Stimulated activated CD8-positive, alpha-beta memory T cell treated with anti-CD3 and anti-CD28 coated beads, Interleukin-12 subunit alpha, Interleukin-12 subunit beta, amount 100 ng/mL, for 1 hour (primary cell): ENCODE data around the gene CATSPERZ.

Experiments used
- DNase-seq: peaks from one replicate; pipeline ENCODE4 v3.0.0-alpha.2; 2020; ENCODE audit warnings: low read depth

CATSPERZ gene

DNA sequence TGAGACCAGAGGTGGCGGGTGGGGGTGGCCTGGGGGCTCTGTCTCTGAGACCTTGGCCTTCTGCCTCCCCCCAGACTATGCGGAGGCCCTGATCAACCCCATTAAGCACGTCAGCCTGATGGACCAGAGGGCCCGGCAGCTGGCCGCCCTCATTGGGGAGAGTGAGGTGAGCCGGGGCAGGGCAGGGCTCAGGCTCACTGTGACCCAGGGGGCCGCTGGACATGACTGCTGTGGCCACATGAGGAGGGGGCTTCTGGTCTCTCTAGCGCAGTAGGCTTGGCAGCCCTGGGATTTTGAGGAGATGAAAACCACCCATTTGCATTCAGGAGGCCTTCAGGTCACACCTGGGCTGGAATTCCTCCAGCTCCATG is 36.2 kb upstream of the CATSPERZ start:
- DNase-seq: no peak

DNA sequence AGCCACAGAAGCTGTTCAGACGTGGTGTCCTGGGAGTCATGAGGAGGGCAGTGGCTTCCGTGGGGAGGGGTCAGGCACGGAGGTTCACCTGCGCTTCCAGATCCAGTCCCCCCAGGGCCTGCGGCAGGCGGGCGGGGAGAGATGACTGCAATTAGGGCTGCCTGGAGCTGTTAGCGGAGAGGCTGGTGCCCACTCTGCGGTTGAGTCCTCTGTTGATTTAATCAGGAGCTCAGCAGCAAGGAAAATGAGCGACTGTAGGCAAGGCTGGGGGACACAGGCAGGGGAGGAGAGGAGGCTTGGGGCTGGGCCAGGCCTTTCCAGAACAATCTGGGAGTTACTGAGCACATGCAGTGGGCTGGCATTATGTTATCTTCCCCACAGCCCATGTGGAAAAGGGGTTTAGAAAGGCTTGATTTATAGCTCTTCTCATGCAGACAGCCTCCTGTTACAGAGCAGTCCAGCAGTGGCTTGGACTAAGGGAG is 35.7 kb upstream of the CATSPERZ start:
- DNase-seq: no peak

DNA sequence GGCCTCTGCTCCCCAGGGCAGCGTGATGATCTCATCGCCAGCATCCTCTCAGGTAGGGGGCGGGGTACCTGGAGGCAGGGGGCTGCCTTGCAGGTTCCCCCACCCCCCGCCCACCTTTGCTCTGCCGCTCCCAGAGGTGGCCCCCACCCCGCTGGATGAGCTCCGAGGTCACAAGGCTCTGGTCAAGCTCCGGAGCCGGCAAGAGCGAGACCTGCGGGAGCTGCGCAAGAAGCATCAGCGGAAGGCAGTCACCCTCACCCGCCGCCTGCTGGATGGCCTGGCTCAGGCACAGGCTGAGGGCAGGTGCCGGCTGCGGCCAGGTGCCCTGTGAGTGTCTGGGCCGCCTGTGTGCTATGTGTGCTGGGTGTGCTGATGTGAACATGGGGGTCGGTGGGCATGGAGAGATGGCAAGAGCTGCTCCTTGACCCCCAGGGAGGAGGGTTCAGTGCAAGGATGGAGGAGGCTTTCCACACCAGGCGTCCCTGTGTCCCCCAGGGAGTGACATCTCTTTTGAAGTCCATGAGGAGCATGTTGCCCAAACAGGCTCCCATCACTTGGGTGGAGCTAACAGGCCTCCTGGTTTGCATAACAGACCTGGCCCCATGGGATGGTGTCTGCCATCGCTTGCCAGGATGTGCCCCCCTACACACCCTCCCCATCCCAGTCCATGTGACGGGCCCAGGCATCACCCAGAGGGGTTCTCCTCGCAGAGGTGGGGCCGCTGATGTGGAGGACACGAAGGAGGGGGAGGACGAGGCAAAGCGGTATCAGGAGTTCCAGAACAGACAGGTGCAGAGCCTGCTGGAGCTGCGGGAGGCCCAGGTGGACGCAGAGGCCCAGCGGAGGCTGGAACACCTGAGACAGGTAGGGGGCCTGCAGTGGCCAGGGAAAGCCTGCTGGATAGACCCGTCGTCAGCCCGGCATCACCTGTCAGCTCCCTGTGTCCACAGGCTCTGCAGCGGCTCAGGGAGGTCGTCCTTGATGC is 34.7 kb upstream of the CATSPERZ start:
- no peak for DNase-seq

DNA sequence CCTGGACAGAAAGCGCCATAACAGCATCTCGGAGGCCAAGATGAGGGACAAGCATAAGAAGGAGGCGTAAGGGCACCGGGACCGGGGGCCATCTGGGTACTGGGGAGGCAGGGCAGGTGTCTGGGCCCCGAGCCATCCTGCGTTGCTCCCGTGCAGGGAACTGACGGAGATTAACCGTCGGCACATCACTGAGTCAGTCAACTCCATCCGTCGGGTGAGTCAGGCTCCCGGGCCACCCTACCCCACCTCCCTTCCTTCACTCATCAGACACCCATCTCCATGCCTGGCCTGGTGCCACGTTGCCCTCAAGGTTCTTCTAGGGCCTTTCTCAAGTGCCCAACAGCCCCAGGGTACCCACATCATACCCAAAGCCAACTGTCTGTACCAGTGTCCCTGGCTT is 33.8 kb upstream of the CATSPERZ start:
- no peak for DNase-seq

DNA sequence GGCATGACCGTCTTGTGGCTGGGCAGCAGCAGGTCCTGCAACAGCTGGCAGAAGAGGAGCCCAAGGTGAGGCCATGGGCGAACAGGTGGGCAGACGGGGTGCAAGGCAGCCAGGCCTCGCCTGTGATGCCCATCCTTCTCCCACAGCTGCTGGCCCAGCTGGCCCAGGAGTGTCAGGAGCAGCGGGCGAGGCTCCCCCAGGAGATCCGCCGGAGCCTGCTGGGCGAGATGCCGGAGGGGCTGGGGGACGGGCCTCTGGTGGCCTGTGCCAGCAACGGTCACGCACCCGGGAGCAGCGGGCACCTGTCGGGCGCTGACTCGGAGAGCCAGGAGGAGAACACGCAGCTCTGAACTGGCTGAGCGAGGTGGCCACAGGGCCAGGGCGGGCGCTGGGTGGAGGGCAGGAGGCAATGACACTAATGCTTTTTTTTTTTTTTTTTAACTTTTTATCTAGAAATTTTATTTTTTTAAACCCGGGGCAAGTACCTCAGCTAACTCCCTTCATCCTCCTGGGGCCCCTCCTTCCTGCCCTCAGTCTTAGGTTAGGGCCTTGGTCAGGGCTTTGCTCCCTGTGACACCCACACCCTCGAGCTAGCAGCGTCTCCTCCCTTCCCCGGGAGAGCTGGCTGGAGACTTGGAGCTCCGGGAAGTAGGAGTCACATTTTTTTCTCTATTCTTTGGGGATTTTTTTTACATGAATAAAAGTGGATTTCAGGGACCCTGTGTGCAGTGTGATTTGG is 32.8 kb upstream of the CATSPERZ start:
- DNase-seq: no peak

DNA sequence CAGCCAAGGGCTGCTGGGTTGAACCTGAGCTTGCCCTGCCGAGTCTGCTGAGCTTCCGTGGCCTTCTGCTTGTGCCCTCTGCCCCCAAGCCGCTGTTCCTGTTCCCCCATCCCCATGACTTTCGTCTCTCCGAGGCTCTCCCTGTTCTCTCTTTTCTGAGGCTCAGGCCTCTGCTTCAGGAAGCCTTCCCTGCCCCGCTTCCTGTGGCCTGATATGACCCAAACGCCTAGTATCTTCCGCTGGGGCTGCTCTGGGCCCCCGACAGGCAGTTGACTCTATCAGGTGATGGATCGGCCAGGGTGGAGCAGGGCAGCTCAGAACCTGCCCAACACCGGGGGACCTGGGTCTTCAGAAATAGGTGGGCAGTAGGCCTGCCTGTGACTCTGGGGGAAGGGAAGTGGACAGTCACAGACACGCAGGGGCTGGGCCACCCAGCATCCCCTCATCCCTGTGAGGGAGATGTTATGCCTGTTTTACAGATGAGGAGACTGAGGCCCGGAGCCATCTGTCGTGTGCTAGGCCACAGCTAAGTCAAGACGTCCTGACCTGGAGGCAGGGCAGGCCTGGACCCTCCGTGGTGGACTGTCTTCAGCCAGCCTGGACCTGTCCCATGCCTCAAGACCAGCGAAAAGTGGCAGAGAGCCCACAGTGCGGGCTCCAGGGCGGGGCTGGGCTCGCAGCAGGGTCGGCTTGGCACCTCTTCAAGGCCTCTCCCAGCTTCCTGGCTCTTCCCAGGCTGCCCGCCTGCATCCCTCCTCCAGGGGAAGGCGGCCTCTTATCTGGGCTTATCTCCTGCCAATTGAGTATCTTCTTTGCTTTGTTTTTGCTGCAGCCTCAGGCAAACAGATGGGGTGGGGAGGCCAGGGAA is 31.9 kb upstream of the CATSPERZ start:
- no peak for DNase-seq

DNA sequence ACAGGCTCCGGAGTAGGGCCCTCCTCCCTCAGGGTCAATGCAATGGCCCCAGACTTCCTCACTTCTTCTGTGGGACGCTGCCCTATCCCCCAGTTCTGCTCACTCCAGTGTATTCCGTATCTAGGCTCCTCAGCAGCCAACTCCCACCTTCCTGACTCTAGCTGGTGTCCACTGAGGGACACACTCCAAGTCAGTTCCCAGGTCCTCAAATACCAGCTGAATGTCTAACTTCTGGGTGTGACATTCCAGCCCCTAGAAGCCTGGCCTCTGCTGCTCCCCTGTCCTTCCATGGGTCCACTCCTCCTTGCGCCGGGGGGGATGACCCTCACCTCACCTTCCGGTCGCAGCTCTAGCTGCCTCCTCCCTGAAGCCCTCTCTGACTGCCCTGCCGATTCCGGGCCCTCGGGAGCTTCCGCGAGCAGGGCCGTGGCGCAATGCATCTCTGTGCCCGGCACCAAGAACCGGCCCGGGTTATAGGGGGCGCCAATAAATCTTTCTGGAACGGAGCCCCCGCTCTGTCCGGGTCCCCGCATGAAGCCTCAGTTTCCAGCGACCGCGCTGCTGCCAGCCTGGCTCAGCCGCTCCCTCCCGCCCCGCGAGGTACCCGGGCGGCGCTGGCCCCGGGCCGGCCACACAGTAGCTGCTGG is 31.1 kb upstream of the CATSPERZ start:
- no peak for DNase-seq

DNA sequence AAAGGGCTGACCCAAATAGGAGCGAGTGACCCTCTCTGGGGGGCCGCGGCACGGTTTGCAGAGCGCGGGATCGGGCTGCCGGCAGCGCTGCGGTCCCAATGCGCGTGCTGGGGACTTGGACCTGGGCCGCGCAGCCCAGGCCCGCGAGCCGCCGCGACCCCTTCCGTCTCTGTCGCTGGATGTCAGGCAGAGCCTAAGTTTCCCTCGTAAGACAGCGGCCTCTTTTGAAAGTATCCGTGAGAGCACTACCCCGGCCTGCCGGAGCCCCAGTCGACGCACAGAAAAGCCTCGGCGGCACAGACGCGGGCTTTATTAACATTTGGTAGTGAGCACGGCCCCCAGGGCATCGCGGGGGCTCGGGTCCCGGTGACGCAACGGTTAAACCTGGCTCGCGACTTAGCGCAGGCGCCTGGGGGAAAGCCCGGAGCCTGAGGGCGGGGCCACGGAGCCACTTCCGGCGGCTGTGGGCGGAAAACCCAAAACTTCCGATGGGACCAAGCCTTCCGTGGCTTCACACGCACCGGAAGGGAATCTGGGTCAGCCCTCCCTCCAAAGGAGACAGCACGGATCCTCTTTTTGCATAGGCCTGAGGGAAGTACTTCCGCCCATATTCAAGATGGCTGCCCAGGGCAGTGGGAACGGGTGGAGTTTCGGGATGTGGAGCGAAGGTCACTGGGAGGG is 30.5 kb upstream of the CATSPERZ start:
- peak; percentile 96 for DNase-seq

DNA sequence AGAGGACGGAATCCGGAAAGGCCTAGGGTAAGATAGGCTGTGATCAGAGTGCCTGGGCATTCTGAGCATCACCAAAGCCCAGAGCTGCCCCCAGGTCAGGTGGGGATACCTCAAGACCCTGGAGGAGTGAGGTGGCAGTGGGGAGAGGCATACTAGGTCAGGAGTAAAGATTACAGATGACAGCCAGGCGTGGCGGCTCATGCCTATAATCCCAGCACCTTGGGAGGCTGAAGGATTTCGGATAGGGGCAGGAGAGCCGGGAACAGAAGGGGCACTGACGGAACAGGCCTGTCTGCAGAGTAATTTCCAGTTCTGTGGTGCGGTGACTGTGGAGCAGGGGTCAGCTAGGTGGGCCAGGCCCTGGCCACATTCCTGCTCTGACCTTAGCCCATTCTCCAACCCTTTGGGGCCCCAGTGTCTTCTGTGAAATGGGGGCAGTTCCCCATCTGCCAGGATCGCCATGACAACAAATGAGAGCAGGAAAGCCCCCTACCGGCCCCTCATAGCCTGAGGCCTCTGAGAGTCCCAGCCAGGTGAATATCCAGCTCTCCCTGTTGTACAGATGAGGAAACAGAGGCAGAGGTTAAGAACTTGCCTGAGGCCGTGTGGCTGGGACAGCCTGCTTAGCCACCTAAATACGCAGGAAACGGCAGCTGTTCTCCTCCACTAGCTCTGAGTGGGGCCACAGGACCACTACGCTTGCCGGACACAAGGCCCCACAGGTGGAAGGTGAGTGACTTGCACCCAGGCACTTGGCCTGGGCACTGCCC is 24.9 kb upstream of the CATSPERZ start:
- DNase-seq: no peak

DNA sequence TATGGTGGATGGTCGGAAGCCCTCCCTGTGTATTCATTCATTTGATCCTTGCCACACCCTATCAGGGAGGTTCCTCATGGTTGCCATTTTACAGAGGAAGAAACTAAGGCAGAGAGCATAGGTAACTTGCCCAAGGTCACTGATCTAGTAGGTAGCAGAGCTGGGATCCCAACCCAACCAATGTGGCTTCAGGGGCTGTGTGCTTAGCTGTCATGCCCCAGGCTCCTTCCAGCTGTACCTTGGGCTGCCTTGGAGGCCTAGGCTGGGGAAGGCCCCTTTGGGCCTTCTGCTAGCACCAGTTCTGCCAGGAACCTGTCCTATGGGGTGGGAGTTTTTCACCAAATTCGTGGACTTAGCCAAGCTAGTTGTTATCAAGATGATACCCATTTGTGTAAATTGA is 24.3 kb upstream of the CATSPERZ start:
- no peak for DNase-seq

DNA sequence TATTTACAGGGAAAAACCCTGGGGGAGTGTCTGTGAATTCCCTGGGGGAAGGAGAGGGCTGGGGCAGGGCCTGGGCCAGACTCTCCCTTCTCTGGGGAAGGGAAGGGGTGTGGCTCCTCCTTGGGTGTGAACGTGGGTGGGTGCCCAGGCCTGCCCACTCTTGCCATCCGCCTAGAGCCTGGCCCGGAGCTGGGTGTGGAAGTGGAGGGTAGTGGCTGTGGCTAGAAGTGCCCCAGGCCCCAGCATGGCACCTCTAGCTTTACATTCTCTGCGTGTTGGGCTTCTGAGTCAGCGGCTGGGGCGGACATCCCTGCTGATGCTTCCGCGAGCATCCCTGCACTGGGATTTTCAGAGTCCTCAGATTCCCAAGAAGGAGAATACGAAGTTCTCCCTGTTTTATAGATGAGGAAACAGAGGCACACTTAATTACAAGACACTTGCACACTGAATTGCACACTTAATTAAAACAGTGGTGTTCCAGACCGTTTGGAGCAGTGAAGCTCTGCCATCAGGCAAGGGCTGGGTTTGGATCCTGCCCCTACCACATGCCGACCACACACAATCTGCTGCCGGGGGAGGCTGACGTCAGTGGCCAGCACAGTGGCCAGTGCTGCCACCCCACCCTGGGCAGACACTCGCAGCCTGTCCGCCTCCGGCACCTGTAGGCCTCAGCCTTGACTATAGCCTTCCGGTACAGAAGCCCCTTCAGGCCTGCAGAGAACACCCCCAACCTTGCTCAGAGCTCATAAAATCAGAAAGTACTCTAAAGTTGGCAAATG is 23.3 kb upstream of the CATSPERZ start:
- DNase-seq: no peak

DNA sequence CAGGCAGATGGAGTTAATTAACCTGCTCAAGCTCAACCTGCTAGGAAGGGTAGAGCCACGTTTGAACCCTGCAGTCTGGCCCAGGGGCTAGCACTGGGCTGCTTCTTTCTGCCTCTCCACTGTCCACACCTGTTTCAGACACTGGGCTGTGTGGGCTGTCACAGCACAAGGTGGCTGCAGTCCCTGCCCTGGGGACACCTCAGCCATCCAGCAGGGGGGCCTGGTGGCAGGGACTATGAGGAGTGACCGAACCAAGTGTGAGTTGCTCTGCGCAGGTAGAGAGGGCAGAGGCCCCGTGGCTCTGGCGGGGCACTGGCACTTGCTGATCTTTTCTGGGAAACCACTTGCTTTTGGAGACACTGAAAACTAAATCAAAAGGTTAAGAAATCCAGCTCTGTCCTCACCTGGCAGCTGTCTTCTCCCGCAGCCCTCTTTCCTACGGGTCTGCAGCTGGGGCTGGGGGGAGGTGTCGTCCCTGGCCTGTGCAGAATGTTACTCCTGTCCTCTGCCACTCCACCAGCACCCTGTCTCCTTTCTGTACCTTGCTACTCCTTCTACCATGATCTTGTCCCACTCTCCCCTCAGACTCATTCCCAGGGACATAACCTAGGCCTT is 21.5 kb upstream of the CATSPERZ start:
- DNase-seq: no peak

DNA sequence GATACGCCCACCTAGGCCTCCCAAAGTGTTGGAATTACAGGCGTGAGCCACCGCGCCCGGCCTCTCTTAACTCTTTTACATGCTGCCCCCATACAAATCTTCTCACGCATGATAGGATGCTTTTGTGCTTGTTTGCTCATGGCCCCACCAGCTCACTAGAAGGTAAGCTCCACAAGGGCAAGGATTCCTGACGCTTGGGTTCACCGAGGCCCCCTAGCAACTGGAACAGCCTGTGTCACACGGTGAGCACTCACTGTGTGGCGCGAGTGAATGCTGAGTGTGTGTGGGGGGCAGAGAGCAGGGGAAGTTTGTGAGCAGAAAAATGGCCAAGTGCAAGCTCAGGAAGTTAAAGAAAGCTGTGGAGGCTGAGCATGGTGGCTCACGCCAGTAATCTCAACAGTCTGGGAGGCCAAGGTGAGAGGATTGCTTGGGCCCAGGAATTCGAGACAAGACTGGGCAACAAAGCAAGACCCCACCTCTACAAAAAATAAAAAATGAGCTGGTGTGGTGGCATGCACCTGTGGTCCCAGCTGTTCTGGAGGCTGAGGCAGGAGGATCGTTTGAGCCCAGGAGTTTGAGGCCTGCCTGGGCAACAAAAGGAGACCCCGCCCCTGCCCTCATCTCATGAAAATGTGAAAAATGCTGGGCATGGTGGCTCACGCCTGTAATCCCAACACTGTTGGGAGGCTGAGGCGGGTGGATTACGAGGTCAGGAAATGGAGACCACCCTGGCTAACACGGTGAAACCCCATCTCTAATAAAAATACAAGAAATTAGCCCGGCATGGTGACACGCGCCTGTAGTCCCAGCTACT is 18.0 kb upstream of the CATSPERZ start:
- DNase-seq: no peak

DNA sequence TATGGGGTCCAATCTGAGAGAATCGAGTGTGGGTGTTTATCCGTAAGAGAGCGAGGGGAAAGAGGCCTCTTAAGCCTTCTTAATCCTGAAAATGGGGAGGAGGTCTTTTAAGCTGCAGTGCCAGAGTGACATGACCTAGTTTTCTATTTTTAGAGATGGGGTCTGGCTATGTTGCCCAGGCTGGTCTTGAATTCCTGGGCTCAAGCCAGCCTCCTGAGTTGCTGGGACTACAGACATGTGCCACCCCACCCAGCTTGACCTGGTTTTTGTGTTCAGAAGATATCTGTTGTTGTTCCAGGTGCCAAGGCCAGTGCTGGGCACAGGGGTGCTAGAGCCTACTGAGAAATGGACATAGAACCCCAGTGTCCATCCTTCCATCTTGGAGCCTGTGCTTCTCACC is 17.1 kb upstream of the CATSPERZ start:
- no peak for DNase-seq

DNA sequence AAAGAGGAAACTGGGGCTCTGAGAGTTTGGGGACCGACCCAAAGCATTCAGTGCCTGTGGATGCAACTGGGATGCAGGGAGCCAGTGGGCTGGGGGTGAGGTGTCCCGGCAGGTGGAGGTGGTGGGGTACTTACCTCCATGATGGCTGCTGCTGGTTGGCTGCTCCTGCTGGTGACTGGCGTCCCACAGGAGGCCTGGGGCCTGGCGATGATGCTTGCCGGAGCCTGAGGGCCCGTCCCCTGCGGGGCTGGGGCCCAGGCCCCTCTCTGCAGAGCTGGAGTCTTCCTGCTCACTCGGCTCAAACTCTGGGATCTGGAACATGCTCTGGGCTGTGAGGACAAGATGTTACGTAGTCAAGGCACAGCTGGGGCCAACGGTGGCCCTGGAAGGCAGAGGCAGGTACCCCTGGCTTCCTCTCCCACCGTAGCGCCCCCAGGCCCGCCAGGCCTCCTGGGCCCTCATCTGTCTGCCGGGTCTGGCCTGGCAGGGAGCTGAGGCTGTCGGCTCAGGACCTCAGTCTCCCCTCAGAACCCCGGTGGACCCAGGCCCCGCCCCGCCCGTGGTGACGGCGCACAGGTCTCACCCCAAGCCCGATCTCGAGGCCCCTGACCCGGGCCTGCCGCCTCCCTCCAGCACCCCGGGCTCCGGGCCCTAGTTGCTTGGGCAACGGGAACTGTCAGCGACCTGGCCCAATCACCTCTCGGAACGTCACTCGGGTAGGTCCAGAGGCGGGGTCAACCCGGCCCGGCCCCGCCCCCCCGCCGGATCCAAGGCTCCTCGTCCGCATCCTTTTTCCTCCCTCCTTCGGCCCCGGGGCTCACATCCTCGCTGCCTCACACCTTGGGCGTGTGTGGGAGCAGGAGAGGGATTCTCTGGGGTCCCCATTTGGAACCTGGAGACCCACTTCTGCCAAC is 15.9 kb upstream of the CATSPERZ start, which contains the start of gene BAD:
BAD (minus strand) TSS at position 618 of the 914 bp plus-strand sequence; CDS start at position 321, 297 bp downstream.
- DNase-seq: peak; percentile 89

DNA sequence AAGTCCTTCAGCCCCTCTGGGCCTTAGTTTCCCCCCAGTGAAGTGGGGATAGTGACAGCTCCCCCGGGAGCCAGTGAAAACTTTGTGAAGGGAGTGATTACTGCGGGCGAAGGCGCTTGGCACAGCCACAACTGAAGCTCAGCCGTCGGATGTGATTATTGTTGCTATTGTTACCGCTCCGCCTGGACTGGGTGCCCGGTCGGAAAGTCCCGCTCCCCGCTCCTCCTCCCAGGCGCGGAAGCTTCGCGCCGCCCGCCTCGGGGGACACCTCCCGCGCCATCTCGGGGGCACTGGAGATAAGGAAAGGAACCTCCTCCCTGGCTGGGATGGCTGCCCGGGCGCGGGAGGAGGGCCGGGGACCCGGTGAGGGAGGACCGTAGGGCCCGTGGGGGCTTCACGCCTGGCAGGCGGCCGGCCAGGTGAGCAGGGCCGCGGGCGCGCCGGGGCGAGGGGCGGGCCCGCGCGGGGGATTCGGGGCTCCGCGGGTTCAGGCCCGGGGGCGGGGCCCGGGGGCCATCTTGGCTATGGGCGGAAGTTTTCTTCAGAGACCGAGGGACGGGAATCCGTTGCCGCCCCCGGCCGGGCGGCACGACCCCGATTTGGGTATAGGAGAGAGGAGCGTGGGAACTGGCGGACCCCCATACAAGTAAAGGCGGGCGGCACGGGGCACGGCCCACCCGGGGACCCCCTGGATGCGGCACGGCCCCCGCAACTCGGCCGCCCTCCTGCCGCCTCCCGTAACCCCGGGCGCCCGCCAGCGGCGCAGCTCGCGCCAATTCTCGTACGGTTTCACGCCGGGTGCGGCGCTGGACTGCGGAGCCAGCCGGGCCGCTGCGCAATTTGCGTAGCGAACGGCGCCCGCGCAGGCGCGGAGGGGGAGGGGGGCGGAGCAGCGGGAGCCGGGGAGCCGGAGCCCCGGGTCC is 14.9 kb upstream of the CATSPERZ start, which contains the start of gene GPR137:
GPR137 (plus strand) TSS at position 887 of the 923 bp plus-strand sequence. CDS start 677 bp downstream, outside the sequence.
- peak; percentile 83 for DNase-seq
